NCI-H2081 treated with DMSO at 0.1 percent for 48 hours (cell line): ENCODE results near the gene UBE2E1.

Experiments
- DNase-seq: peaks from one replicate; lab custom pipeline; 2025; lab: John Stamatoyannopoulos, UW

Gene UBE2E1

DNA sequence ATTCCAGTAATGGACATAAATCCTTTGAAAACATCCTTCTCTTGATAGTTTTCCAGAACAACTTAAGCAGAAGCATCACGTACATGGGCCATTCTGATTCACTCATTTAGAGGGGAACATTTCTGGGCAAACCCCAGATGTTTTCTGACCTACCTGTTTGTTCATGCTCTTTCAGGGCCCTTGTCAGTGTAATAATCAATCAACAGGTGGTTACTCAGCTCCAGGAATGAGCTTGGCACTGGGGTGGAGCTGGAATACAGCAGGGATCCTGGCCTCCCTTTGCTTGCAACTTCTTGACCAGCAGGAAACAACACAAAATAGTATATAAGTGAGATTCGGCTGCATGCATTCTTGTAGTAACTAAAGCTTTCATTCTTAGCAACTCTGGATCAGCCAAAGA is 9.2 kb upstream of the UBE2E1 start:
- no peak for DNase-seq

DNA sequence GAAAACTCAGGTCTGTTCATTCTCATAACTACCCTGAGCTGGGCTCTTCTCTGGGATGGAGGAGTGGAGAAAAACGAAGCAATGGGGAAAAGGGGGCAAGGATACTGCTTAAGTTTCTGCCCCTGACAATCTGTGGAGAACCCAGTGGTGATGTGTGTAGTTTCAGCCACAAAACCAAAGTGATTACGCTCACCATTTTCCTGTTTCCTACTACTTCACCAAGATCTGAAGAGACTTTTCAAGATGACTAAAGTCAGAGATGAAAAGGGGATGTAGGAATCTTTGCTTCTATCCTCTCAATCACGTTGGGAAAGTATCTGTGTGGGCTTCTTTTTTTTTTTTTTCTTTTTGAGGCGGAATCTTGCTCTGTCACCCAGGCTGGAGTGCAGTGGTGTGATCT is 8.3 kb upstream of the UBE2E1 start:
- no peak for DNase-seq

DNA sequence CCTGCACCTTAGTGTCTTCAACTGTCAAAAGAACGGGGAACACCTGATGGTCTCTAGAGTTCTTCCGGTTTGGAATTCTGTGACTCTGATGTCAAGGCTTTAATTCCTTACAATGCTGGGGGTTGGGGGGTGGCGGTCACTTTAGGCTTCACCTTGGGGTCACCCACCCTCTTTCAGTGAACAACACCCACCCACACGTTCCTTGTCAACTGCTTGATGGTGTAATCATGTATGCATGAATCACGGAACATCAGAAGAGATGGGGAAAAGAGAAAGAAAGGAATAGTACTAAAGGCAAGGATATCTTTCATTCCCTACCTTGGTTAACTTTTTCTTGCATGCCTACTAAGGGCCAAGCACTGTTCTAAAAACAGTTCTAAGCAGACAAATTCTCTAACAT is 7.3 kb upstream of the UBE2E1 start:
- DNase-seq = no peak

DNA sequence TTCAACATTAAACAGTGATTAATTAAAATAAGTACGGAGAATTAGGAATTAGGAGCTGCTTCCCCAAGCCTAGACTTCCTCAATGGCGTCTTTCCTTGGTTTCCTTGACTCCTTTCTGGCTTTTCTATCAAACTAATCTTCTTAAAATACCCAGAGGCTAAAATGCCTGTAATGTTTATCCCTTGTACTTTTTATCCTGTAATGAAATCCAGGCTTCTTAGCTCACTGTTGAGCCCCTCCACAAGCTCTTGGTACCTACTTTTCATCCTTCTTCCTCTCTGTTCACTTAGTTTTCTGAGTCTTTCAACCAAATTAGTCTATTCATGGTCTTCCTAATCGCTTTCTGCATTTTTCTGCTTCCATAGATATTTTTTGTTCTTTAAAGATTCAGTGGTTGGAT is 6.9 kb upstream of the UBE2E1 start:
- no peak for DNase-seq

DNA sequence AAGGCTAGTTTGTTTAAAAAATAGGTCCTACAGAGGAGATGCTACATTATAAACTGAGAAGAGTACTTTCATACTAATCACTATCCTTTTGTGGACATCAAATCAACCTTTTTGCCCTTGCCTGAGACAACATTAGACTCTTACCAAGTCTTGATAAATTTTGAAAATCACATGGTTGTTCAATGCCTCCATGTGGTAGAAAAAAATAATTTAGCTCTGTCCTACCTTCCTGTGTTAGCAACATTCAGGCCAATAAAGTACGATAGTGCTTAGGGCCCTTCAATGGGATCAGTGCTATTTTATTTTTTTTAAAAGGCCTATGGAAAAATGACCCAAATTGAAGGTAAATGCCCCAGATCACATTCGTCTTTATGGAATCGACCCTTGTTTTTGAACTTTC is 5.0 kb upstream of the UBE2E1 start:
- no peak for DNase-seq

DNA sequence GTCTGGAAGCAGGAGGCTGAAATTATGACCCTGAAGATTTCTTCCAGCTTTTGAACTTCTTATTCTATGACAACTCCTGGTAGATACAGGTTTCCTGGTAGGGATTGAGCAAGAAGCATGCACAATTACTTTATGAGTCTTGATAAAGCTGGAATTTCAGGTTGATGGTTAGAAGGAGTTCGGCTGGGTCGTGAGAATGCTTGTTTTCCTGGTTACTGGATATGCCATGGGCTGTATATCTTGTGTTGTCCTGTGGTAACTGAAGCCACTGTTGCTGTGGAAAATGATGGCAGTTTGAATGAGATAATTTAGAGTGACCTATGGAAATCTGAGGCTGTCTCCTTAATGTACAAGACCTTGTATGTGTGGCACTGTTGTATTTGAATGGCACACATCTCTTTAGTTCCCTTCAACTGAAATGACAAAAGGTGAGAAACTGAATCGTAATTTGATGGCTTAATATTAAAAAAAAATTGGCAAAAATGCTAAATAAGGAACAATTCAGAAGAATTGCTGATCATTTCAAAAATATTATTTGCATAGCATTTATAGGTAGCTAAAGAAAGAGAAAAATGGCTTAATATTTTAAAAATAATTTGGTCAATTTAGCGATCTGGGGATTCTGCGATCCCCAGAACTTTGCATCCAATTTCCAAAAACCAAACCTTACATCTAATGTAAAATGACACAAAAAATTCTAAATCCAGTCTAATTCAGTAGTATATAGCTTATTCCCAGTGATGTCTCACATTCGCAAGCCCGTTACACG is 1.1 kb upstream of the UBE2E1 start:
- DNase-seq = no peak

DNA sequence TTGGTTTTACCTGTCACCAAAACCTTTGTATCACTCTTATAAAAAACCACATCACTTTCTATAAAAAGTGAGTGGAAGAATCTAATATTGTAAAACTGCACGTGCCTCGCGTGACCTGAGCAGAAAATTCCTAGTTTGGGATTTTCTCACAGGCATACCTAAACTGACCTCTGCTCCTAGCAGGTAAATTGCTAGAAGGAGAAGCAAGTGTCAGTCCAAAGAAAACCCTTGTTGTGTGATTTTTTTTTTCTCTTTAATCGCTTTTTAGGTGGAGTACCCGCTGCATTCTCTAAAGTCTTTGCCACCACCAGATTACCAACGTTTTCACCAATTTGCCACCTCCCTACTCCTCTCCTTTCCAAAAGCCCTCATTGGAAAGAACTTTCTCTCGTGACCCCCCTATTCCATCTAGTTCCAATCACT is 534 bp upstream of the UBE2E1 start:
- no peak for DNase-seq

DNA sequence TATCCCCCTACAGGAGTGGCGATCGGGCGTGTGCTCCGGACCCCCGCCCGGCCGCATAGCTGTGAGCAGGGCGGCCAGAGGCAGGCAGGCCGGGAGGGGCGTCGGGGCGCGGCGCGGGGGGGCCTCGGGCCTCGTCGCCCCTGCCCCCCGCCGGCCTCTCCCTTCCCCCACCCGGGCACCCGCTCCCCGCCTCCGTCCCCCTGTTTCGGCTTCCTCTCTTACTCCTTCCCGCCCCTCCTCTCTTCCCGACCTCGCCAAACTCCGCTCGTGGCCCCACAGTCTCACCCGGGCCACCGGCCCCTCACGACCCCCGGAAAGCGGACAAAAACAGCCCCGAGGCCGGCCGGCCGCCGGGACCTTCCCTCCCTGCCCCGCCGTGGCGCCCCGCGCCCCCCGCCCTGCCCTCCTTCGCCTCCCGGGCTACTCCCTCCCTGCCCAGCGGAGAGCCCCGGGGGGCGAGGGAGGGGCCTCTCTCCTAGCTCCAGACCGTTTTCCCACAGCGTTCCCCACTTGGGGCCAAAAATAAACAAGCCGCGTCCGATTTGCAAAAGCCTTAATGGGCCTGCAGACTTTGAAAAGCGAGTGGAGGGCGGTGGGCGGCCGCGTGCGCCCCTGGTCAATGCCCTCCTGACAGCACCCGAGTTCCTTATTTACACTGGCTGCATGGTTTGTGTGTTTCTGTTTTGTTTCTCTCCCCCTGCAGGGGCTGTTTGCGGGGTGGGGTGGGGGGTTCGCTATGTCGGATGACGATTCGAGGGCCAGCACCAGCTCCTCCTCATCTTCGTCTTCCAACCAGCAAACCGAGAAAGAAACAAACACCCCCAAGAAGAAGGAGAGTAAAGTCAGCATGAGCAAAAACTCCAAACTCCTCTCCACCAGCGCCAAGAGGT is 1.0 kb downstream of the UBE2E1 start:
- DNase-seq = no peak

DNA sequence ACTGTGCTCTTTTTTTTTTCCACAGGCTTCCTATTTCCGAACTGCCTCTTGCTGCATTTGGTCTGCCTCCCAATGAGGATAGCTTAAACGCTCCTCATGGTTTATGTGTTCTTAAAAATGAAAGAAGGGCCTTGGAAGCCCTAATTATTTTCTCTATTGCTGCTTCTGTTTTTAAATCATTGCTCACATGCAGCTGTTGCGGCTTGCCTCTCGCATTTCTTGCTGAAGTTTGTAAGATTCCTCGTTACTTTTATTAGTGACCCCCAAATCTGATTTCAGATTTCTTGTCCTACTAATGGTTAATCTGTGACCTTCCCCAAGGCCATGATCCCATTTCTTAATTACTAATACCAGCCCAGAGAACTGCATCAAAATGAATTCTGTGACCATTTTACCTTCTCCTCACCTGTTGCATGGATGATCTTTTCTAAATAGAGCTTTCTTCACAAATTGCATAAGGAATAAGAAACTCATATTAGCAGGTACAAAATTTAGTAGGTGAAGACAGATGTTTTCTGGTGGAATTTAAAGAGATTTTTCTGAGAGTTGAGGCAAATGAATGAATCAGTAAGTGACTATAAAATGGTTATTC is 1.8 kb downstream of the UBE2E1 start:
- DNase-seq = no peak

DNA sequence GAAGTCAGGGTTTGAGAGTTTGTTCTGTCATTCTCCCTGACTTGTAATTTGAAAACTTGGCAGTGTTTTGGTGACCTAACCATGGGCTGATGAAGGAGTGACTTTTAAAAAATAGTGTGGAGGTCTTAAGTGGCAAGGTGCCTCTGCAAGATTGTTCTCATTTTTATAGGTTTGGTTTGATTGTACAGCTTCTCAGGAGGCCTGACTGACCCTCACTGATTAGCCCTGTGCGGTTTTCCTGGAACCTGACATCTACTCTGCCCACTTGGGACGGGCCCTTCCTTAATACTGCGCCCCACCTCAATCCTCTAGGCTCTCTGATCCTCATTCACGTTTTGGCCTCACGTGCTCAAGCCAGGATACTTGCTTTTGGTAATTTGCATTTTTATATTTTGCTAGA is 2.8 kb downstream of the UBE2E1 start:
- no peak for DNase-seq

DNA sequence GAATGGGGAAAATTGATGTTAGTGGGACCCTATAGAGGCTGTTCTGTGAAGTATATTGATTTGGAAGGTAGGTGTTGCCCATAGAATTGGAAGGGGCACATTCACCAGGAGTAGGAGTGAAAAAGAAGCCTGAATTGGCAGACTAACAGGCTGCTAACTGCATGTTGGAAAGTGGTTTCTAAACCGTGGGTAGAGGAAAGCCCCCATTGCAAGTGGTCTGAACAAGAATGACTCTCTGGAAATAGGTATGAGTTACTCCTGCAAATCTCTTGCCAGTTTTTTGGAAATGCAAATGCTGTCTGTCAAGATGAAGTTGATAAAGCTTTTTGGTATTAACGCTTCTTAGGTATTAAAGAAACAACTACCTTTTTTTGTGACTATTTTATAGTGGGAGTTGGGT is 3.5 kb downstream of the UBE2E1 start:
- no peak for DNase-seq

DNA sequence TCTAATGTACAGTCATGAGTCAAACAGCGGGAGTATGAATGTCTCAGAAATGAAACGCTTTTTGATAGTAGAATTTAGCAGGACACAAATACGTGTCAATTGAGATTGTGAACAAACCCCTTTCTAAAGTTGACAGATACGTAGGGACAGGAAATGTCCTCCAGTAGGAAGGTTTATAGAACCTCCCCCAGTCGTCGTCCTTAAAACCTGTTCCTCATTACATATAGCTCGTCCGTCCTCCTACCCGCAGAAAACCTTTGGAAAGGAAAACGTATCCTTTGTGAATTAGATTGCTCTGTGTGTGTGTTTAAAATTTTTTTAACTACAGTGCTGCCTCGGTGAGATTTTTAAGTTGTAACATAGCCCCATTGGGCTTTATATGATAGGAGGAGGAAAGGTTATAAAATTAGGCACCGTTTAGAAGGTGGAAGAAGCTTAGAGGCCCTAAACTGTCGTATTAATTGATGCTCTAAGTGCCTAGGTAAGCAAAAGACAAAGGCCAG is 4.1 kb downstream of the UBE2E1 start:
- no peak for DNase-seq

DNA sequence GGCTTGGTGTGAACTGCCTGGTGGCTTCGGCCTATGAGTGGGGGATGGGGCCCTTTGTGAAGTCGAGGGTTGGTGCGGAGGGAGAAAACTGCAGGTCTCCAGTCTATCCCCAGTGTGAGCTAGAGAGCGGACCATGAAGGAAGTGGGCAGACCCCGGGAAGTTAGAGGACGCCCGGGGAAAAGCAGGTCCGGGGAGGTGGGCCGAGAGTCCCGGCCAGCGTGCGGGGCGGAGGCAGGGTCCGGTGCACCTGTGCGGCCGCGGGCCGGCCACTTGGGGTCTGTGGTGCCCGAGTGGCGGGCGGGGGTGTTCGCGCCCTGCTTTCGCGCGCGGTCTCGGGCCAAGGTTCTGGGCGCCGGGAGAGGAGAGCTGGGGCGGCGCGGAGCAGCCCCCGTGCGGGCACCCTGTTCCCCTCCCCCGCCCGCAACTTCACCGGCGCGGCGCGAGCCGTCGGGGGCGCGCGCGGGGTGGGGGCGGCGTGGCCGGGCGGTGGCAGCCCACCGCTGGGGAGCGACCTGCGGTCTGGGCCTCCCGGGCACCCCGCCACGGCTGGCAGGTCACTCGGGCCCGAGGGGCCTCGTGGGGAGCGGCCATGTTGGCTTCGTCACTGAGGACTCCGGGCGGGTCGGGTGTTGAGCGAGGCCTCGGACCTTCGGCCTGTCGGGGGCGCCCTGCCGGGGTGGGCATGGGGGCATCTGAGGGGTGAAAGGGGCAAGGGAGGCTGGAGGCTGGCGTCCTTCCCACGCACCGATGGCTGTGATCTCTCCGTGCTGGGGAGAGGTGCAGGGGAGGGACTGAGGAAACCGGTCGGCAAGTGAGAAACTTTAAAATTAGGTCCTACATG is 4.8 kb downstream of the UBE2E1 start:
- no peak for DNase-seq

DNA sequence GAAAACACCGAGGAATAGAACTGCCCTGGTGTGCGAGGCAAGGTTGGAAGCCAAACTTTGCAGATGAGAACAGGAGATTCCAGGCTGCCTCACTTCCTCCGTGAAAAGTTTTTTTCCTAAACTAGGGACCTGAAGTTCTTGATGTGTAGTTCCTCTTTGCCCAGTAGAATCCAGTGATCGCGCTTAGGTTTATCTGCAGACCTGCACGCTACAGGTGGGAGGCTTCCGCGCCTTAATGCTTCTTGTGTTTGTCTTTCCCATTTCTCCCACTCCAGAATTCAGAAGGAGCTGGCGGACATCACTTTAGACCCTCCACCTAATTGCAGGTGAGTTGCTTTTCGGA is 5.4 kb downstream of the UBE2E1 start:
- no peak for DNase-seq

DNA sequence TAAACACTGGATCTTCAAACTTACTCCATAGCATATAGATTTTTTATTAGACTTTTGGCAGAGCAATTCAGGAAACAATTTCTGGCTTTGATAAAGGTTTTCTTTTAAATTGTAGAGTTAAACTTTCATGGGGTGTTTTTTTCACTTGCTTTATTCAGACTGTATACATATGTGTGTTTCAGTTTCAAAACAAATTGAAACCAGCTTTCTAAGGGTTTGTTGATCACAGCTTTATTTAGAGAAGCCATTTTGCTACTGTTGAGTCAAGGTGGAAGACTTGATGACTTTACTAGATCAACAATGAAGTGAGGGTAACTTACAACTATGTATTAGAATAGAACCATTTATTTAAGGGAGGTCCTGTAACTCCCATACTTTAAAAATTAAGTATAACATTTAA is 6.2 kb downstream of the UBE2E1 start:
- no peak for DNase-seq

DNA sequence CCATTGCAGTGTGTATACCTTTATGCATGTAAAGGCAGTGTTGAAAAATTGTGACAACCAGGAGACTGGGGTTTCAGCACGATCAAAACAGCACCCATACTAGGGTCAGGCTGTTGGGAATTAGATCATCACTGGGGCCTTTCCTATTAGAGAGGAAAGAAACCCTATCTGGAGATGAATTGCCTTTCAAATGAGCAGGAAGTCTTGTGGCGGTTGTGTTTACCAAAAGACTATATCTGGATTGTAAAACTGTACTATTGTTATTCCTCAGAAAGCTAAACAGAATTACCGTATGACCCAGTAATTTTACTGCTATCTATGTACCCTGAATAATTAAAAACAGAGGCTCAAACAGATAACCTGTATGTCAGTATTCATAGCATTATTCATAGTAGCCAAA is 10.1 kb downstream of the UBE2E1 start:
- no peak for DNase-seq

DNA sequence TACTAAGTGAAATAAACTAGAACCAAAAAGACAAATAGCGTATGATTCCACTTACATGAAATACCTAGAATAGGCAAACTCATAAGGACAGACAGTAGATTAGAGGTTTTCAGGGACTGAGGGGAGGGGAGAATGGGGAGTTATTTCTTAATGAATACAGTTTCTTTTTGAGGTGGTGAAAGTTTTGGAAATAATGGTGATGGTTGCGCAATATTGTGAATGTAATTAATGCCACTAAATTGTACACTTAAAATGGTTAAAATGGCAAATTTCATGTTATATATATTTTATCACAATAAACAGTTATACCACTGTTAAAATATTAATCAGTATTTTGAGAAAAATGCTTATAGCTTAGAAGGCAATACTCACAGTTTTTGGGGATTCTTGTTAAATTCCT is 11.0 kb downstream of the UBE2E1 start:
- no peak for DNase-seq

DNA sequence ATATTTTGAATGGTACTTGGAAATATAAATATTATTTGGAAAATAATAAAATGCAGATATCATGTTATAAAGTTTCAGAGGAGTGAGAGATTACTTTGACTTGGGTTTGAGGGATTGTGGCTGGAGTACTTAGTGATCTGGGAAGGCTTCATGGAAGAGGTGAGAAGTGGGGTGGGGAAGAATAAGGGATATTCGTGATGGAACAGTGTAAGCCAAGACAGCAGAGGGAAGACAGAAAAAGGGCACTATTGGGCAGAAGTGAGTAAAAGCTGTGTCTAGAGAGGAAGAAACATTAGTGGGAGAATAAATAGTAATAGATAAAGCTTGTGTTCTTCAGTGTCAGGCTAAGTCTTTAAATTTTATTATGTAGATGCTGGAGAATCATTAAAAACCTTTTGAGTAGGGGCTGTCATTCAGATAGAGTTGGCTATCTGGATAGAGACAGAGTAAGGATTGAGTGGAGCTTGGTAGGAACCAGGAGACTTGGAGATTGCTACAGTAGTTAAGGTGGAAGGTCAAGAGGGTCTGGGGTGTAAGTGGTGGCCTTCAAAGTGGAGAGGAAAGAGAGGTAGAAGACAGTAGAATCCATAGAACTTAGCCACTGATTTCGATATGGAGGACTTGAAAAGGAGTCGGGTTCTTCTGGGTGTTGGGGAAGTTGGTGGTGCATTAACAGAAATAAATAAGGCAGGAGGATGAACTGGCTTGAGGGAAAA is 11.9 kb downstream of the UBE2E1 start:
- DNase-seq = no peak

DNA sequence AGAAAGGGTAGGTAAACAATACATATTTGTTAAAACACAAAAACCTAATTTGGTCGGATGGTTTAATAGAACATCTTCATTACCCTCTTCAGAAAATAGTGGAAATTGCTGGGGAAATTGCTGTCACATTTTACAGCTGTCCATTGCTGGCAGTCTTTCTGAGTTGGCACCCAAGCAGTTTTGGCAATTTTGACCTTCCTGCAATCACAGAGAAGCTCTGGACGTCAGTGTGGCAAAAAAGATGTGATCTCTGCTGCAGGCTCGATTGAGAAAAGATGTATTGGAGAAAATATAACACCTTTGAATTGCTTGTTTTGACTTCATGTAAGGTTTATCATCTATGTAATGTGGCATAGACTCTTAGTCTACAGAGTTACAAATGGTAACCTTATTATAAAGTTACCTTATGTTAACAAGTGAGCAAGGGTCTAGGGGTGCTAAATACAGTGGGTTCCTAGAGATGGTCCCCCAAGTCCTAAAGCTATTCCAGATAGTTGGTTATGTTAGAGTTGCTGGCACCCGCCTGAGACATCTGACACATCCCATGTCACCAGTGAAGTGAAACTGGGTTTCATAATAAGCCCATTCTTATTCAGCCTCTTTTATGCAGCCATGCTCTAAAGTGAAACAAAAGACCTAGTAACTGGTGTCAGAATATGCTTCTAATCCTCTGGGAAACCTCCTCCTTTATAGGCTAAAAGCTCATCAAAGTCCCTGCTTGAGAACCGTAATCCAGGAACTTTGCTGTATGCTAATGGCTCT is 14.0 kb downstream of the UBE2E1 start:
- DNase-seq = no peak

DNA sequence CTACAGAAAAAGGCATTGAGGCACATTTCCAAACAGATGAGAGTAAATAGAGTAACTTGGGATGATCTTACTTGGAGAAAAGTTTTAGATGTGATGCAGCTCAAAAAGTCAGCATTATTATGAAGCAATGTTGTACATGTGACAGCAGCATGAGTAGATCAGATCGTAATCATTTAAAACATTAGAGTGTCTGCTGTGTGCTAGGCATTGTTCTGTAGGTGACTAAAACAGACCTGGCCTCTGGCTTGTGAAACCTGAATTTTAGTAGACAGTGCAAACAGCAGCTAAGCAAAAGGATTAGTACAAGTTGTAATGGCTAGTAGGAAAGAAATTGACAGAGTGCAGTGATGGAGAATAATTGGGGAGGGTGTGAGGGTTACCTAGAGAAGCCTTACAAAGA is 15.1 kb downstream of the UBE2E1 start:
- no peak for DNase-seq

DNA sequence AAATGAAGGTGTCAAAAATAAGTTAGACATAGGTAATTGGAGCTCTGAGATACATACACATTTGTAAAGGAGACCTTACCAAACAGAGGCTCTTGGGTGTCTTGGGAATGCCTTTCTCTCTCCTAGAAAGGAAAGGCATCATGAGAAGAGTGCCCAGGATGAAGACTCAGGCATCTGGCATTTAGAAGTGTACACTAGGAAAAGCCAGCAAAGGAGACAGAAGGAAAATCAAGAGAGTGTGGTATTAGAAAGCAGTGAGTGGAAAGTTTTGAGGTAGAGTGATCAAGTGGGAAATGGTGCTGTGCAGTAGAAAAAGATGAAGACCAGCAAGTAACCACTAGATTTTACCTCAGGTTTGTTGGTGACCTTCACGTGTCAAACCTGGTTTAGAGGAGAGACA is 16.1 kb downstream of the UBE2E1 start:
- DNase-seq = no peak
